ENCODE data around the gene ZNF33B. TPM values are rescaled to one million over a fixed set of nuclear protein-coding genes. Genes with fewer than 3 reads are reported as not detected.

ZNF33B gene
- polyA plus RNA-seq, 3 donors, result 3.2 to 7.5 (median 3.8) TPM

- peaks cover 1 to 4% (median 4%) of the 10 kb centered on the region in 3 donors for H3K27me3 Mint-ChIP-seq (ENCODE audit: low read depth in 3 of 3)
- H3K27ac Mint-ChIP-seq, result no peak overlapping the region
- Histone ChIP-seq H3K27ac (ENCODE audit: low read depth in 1 of 2, low read length in 2 of 2) (no peak overlapping the region), H3K27me3 (ENCODE audit: control insufficient read depth in 2 of 2, insufficient read depth in 2 of 2, low read length in 2 of 2) (no peaks in the 10 kb centered on the region), H2AFZ (ENCODE audit: insufficient read depth, low read depth, low read length, poor library complexity, severe bottlenecking) (no peak overlapping the region), H3K4me1 (ENCODE audit: control insufficient read depth in 1 of 2, insufficient read depth in 2 of 2, low read length in 2 of 2) (no peaks in the 10 kb centered on the region), H3K9me3 (replicated peaks in 1 of 2; ENCODE audit: control insufficient read depth in 1 of 2, insufficient read depth in 1 of 2, low read length in 2 of 2) (peaks cover 0 to 2% of the 10 kb centered on the region in 2 donors), H4K20me1 (ENCODE audit: insufficient read depth, low read length) (no peaks in the 10 kb centered on the region), H3K36me3 (replicated peaks in 1 of 2; ENCODE audit: control insufficient read depth in 1 of 2, insufficient read depth in 2 of 2, low read length in 2 of 2) (no peaks in the 10 kb centered on the region), H3K4me2 (replicated peaks; ENCODE audit: extremely low read depth, low read length, poor library complexity, severe bottlenecking) (no peak overlapping the region), H3K79me2 (ENCODE audit: insufficient read depth, low read length) (no peaks in the 10 kb centered on the region), H3K4me3 (replicated peaks in 1 of 3; ENCODE audit: low read depth in 2 of 3, low read length in 3 of 3) (no peak overlapping the region), H3K9ac (ENCODE audit: insufficient read depth, low read length, poor library complexity, severe bottlenecking) (no peak overlapping the region)
- H3K4me1 Mint-ChIP-seq, result no peaks in the 10 kb centered on the region
- DNase-seq, result no peak
- peaks cover 4 to 13% (median 7%) of the 10 kb centered on the region in 7 donors for H3K9me3 Mint-ChIP-seq
- intact Hi-C loops (cut with micrococcal nuclease), result no loop called here
- WGBS (ENCODE audit: insufficient coverage), result 58% methylated on average over 2 of the region's 4 CpGs
- H3K36me3 Mint-ChIP-seq, result no peaks in the 10 kb centered on the region
- no peak for TF ChIP-seq CTCF (IDR thresholded peaks at IDR 0.05)
- no peak overlapping the region for H3K4me3 Mint-ChIP-seq
Measured at GRCh38 chr10:42650374-42650773, 12.0 kb upstream of the ZNF33B start.

DNA sequence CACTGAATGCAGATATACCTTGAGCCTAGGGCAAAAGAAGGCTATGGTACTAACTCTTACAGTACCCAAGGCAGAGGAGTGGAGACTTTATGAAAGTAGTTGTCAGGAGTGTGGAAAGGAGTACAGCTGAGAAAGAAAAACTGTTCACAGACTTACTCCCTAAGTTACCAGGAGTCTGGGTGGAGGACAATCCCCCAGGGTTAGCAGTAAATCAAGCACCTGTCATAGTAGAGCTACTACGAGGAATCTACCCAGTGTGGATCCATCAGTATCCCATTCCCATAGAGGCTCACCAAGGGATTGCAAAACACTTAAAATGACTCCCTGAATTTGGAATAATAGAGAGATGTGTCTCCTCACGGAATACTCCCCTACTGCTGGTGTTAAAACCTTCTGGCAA, 10.1 kb upstream of the ZNF33B start:
- DNase-seq, result no peak
- no peak overlapping the region for H2AFZ ChIP-seq (ENCODE audit: insufficient read depth, low read depth, low read length, poor library complexity, severe bottlenecking)
- H3K9ac ChIP-seq (ENCODE audit: insufficient read depth, low read length, poor library complexity, severe bottlenecking), result no peak overlapping the region
- no peaks in the 10 kb centered on the region for H4K20me1 ChIP-seq (ENCODE audit: insufficient read depth, low read length)
- Mint-ChIP-seq H3K27me3 (ENCODE audit: low read depth in 3 of 3) (peaks cover 1 to 6% (median 1%) of the 10 kb centered on the region in 3 donors), H3K27ac (peak overlapping the region in 1 of 7 donors; percentile 40), H3K4me3 (no peak overlapping the region), H3K9me3 (peaks cover 0 to 10% (median 5%) of the 10 kb centered on the region in 7 donors), H3K36me3 (no peaks in the 10 kb centered on the region), H3K4me1 (no peaks in the 10 kb centered on the region)
- no peaks in the 10 kb centered on the region for H3K36me3 ChIP-seq (replicated peaks in 1 of 2; ENCODE audit: control insufficient read depth in 1 of 2, insufficient read depth in 2 of 2, low read length in 2 of 2)
- H3K4me1 ChIP-seq (ENCODE audit: control insufficient read depth in 1 of 2, insufficient read depth in 2 of 2, low read length in 2 of 2), result no peaks in the 10 kb centered on the region
- H3K9me3 ChIP-seq (replicated peaks in 1 of 2; ENCODE audit: control insufficient read depth in 1 of 2, insufficient read depth in 1 of 2, low read length in 2 of 2), result no peaks in the 10 kb centered on the region
- intact Hi-C loops (cut with micrococcal nuclease), result no loop called here
- no peak for TF ChIP-seq CTCF (IDR thresholded peaks at IDR 0.05)
- H3K27me3 ChIP-seq (ENCODE audit: control insufficient read depth in 2 of 2, insufficient read depth in 2 of 2, low read length in 2 of 2), result no peaks in the 10 kb centered on the region
- no peak overlapping the region for H3K4me3 ChIP-seq (replicated peaks in 1 of 3; ENCODE audit: low read depth in 2 of 3, low read length in 3 of 3)
- WGBS (ENCODE audit: insufficient coverage), result no CpG with 5 or more reads among the region's 2 CpGs
- H3K4me2 ChIP-seq (replicated peaks; ENCODE audit: extremely low read depth, low read length, poor library complexity, severe bottlenecking), result no peak overlapping the region
- no peak overlapping the region for H3K27ac ChIP-seq (ENCODE audit: low read depth in 1 of 2, low read length in 2 of 2)
- H3K79me2 ChIP-seq (ENCODE audit: insufficient read depth, low read length), result no peaks in the 10 kb centered on the region

Measured in CD14-positive monocyte (primary cell).